COR-L47 (cell line): ENCODE measurements around the gene MTA3.
"Not testable (repeated sequence)": the region's sequence is repeated elsewhere in the genome, so short reads cannot be mapped to it uniquely, and the experiment has no call there.

Experiments
- DNase-seq: peaks from one replicate; lab custom pipeline; 2025; lab: John Stamatoyannopoulos, UW

MTA3 gene

DNA sequence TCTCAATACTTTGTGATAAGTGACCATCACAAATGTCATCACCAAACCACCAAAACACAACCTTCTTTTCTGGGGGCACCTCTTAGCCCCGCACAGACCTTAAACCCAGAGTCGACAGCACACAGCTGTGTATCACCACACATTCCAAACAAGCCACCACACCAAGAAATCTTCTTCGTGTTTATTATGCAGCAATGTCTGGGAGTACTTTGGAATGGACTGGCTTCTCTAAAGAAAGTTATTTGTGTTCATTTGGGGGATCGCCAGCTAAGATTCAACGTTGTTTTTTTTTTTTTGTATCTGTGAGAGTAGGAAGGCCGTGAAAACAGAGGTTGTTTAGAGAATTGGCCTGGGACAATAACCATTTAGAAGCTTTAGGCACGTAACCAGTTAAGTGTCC, 1.1 kb upstream of the MTA3 start:
- no peak for DNase-seq

DNA sequence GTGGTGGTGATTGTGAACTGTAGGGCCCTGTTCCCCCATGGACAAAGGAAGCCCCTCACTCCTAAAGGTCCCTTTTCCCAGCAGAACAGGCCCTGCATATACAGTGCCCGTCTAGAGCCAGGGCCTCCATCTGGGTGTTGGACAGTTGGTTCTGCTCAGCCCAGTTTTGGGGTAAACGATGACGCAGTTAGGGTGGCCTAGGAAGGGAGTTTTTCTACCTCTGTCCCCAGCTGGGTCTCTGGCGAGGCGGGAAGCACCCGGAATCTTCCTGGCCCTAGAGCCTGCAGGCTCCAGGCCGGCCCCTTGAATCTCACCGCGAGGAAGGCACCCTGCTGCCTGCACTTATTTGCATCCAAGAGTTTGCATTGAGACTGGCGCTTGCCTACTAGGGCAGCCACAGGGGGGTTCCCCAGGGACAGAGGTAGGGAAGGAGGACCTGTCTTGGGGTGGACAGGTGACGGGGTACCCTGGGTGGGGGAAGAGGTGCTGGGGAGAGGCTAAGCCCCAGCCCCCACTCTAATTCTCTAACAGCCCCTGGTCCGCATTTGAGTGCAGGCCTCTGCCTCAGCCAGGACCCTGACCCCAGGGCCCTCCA, 529 bp upstream of the MTA3 start:
- no peak for DNase-seq

DNA sequence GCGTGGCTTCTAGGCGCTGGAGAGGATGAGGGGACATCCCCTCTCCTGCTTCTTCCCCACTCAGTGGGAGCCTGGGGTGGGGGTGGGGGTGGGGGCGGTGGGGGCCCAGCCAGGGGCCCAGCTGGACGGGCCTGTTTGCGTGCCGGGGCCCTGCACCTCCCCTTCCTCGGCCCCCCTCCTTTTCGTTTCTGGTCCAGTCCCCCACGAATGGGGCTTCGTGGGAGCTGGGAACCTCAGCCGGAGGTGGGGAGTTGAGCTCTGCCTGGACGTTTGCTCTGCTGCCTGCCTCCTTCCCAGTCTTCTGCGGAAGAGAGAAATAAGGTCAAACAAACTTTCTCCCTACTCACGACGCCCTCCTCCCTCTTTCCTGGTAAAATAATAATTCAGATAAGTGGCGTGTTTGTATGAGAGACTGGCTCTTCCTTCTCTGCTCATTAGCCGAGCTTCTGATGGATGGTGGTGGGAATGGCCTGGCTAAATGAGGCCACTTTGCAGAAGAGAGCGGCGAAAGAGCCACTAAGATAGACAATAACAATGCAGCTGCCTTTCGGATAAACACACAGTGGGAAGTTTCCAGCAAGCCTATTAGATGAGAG, 782 bp downstream of the MTA3 start:
- DNase-seq = no peak

DNA sequence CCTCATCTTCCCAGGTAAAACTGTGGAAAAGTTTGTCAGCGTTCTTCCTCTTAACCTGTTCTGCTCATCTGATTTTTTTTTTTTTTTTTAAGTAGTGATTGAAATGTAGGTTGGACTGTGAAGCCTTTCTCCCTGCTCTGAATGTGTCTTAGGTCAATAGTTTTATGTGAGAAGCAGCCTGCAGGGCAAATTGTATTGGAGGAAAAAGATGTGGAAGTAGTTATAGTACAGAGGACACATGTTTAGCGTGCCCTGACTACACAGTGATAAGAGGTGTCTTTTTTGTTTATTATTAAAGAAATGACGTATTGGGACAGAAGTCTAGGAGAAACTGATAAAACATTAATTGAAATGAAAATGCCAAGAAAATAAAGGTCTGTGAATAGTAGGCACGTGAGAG, 1.5 kb downstream of the MTA3 start:
- no peak for DNase-seq

DNA sequence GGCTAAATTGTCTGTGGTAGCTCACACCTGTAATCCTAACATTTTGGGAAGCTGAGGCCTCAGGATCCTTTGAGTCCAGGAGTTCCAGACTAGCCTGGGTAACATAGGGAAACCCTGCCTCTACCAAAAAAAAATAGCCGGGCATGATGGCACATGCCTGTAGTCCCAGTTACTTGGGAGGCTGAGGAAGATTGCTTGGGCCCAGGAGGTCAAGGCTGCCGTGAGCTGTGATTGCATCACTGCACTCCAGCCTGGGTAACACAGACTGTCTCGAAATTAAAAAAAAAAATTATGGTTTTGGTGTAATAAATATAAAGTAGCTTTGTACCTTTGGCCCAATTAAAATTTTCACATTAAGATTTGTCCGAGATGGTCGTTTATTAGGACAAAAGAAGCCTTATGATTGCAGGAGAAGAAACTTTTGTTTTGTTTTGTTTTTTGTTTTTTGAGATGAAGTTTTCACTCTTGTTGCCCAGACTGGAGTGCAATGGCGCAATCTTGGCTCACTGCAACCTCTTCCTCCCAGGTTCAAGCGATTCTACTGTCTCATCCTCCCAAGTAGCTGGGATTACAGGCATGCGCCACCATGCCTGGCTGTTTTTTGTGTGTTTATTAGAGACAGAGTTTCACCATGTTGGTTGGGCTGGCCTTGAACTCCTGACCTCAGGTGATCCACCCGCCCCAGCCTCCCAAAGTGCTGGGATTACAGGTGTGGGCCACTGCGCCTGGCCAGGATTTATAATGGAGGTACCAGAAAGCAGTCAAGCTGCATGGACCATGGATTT, 4.1 kb downstream of the MTA3 start:
- no peak for DNase-seq

DNA sequence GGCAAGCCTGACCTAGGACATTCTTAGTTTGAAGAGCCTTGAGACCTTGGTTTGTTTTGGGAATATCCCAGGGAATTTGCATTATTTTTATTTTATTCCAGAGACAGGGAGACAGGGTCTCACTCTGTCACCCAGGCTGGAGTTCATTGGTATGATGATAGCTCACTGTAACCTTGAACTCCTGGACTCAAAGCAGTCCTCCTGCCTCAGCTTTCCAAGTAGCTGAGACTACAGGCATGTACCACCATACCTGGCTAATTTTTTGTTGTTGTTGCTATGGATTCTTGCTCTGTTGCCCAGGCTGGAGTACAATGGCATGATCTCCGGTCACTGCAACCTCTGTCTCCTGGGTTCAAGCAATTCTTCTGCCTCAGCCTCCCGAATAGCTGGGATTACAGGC, 4.8 kb downstream of the MTA3 start:
- no peak for DNase-seq

DNA sequence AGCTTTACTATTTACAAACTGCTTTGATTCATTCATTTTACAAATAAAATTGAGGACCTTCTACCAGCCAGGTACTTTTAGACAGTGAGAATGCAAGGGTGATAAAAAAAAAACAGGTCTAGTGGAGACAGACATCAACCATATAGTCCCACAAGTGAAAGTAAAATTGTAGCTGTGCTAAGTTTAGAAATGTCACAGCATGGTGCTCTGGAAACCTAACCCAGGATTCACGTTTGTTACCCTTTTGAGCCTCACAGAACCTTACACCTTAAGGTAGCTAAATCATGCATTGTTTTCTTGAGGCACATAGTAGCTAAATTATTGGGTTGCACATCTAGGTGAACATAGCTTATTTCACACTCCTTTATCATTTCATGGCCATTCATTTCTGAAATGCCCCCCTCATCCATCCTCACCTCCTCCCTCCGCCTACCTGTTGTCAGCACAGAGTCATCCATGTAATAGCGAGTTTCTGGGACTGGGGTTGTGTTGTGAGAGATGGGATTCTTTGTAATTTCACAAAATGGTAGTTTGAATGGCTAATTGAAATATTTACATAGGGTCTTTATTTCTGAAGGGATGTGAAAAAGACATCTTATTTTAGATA, 7.1 kb downstream of the MTA3 start:
- no peak for DNase-seq

DNA sequence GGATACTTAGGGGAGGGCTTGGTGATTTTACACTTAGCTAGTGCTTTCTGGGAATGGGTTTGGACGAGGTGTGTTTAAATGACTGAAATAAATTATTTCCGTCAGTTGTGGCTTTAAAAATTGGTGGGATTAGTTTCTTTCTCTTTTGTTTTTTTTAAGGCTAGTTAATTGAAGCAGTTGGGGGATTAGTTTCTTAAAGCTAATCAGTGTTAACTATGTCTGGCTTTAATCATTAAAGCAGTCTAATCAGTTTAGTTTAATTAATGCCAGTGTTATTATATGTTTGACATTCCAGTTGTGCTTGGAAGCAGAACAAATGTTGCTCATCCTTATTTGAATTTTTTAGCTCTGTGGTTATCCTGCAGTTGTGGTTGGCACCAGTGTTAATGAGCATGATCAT, 10.2 kb downstream of the MTA3 start:
- DNase-seq = no peak

DNA sequence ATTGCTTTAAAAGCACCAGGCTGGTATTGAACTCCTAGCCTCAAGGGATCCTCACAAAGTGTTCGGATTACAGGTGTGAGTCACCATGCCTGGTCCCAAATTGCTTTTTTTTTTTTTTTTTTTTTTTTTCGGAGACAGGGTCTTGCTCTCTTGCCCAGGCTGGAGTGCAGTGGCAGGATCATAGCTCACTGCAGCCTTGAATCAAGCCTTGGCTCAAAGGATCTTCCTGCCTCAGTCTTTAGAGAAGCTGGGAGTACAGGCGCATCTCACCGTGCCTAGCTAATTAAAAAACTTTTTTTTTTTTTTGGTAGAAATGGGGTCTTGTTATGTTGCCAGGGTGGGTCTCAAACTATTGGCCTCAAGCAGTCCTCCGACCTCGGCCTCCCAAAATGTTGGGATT, 12.8 kb downstream of the MTA3 start:
- no peak for DNase-seq

DNA sequence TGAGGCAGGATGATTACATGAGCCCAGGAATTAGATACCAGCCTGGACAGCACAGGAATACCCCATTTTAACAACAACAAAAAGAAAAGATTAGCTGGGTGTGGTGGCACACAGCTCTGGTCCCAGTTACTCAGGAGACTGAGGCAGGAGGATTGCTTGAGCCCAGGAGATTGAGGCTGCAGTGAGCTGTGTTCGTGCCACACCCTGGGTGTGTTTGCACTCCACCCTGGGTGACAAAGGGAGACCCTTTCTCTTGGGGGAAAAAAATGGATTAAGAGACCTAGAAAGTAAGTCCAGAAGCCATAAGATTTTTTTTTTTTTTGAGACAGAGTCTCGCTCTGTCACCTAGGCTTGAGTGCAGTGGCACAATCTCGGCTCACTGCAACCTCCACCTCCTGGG, 16.2 kb downstream of the MTA3 start:
- not testable (repeated sequence) for DNase-seq

DNA sequence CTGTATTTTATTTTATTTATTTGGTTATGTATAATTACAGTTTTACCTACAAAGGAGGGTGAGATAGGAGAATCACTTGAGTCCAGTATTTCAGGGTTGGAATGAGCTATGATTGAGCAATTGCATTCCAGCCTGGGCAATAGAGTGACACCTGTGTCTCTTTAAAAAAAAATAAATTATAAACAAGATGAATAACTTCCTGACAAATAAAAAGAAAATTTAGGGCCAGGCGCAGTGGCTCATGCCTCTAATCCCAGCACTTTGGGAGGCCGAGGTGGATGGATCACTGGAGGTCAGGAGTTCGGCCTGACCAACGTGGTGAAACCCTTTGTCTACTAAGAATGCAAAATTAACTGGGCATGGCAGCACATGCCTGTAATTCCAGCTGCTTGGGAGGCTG, 17.3 kb downstream of the MTA3 start:
- no peak for DNase-seq

DNA sequence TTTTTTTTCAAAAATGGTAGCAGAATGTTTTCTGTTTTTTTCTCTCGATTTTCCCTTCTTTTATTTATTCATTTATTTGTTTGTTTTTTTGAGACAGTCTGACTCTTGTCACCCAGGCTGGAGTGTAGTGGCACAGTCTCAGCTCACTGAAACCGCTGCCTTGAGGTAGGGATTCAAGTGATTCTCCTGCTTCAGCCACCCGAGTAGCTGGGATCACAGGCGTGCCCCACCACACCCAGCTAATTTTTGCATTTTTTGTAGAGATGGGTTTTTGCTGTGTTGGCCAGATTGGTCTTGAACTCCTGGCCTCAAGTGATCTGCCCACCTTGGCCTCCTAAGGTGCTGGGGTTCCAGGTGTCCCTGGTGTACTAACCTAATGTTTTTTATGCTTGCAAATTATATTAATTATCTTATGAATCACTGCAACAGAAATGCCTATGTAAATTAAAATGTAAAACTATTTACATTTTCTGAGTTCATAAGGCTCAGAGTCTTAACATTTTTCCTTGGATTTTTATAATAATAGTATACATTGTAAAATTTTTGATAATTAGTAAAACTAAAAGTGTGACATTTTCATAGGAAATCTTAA, 19.2 kb downstream of the MTA3 start:
- no peak for DNase-seq

DNA sequence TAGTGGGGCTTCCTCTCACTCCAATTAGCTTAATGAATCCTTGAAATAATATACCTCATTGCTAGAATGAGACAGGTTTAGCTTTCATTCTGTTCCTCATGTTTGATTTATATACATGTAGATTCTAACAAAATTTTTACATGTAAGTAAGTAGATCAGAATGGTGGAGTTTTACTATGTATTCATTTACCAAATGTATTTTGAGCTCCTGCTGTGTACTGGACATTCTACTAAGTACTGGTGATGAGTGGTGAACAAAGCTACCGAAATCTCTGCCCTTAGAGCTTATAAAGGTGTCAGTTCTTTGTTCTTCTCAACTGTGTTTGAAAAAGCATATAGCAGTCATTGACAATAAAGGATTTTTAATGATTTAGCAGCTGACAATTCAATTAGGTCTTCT, 19.7 kb downstream of the MTA3 start:
- DNase-seq = no peak

DNA sequence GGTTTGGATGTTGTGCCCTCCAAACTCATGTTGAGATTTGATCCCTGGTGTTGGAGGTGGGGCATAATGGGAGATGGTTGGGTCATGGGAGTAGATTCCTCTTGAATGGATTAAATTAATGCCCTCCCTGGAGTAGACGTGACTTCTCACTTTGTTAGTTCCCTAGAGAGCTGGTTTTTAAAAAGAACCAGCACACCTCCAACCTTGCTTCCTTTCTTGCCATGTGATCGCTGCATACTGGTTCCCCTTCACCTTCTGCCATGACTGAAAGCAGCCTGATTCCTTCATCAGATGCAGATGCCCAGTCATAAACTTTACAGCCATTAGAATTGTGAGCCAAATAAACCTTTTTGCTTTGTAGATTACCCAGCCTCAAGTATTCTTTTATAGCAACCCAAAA, 21.7 kb downstream of the MTA3 start:
- DNase-seq = no peak

DNA sequence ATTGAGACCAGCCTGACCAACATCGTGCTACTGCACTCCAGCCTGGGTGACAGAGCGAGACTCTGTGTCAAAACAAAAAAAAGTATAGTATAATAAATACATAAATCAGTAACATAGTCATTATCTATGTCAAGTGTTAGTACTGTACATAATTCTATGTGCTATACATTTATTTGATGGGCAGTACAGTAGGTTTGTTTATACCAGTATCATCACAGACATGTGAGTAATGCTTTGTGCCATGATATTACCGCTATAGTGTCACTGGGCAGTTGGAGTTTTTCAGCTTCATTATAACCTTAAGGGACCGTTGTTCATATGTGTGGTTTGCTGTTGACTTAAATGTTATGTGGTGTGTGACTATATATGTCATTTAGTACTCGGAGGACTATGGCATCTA, 24.9 kb downstream of the MTA3 start:
- DNase-seq = no peak

DNA sequence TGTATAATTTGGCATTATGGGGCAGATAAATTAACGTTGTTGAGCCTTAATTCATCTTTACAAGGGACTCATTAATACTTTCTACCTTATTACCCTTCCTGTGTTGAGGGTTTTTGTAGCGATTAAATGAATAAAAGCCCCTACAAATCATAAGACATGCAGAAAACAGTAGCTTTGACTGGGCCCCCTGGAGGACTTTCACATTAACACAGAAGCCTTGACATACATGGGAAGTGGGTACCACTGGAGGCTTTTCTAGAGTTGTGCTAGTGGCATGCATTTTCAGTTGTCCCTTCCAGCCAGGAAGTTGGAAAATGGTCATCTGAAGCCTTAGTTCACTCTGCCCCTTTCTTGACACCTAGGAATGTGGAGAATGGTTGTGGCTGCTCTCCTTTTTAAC, 30.2 kb downstream of the MTA3 start:
- no peak for DNase-seq

DNA sequence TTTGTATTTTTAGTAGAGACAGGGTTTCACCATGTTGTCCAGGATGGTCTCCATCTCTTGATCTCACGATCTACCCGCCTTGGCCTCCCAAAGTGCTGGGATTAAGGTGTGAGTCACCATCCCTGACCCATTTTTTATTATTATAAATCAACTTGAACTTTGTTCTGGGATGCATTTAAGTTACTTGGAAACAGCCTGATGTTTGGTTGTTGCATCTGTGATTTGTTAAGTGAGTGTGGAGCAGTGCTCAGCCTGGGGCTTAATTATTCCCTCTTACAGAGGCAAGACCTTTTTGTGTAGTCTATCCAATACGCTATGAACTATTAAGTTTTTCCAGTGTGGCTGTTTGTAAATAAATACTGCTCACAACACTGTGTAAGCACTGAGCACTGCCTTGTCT, 32.6 kb downstream of the MTA3 start:
- DNase-seq = no peak

DNA sequence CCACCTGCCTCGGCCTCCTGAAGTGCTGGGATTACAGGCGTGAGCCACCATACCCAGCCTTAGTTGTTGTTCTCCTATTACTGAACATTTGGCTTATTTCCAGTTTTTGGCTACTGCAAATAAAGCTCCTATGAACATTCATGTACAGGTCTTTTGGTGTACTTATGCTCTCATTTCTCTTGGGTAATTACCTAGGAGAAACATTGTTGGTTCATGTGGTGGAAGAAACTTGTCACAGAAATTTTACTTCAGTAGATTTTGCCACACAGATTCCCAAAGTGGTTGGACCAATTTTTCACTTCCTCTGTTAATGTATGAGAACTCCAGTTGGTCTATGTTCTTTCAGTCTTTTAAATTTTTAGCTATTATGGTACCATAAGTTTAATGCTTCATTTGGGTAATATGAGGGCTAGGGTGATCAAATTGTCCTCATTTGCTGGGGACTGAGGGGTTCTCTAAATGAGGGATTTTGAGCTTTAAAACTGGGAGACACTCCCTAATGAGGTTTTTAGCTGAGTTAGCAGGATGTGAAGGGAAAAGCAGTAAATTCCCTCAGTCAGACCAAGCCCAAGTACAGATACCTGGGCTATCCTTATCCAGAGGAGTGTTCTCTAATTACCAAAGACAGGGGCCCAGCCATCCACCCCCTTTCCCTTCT, 33.9 kb downstream of the MTA3 start:
- peak; percentile 80 for DNase-seq

DNA sequence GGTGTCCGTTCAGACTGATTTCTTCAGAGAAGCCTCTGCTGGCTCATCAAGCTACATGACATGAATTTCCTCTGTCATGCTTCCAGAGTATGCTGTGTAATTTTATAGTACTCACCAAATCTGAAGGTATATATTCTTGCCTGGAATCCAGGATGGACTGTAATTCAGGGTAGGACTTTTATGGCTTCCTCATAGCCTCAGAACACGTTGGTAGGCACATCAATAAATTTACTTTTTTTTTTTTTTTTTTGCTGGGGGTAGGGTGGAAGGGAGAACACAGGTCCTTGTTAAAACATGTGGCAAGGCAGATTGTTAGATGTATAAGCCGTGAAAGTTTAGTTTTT, 34.4 kb downstream of the MTA3 start:
- no peak for DNase-seq

DNA sequence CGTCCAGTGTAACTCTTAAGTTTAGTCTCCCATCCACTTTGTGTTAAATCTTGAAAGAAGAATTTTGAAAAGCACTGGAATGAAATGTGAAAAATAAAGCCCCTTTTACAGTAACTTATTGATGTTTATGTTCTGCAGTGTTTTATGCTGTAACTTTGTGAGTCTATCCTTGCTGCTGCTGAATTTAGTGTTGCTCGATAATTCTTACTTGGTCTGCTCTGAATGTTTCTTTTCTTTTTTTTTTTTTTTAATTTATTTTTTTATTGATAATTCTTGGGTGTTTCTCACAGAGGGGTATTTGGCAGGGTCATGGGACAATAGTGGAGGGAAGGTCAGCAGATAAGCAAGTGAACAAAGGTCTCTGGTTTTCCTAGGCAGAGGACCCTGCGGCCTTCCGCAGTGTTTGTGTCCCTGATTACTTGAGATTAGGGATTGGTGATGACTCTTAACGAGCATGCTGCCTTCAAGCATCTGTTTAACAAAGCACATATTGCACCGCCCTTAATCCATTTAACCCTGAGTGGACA, 36.0 kb downstream of the MTA3 start:
- DNase-seq = not testable (repeated sequence)

DNA sequence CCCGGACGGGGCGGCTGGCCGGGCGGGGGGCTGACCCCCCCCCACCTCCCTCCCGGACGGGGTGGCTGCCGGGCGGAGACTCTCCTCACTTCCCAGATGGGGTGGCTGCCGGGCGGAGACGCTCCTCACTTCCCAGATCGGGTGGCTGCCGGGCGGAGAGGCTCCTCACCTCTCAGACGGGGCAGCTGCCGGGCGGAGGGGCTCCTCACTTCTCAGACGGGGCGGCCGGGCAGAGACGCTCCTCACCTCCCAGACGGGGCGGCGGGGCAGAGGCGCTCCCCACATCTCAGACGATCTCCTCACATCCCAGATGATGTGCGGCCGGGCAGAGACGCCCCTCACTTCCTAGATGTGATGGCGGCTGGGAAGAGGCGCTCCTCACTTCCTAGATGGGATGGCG, 37.7 kb downstream of the MTA3 start:
- DNase-seq = not testable (repeated sequence)

DNA sequence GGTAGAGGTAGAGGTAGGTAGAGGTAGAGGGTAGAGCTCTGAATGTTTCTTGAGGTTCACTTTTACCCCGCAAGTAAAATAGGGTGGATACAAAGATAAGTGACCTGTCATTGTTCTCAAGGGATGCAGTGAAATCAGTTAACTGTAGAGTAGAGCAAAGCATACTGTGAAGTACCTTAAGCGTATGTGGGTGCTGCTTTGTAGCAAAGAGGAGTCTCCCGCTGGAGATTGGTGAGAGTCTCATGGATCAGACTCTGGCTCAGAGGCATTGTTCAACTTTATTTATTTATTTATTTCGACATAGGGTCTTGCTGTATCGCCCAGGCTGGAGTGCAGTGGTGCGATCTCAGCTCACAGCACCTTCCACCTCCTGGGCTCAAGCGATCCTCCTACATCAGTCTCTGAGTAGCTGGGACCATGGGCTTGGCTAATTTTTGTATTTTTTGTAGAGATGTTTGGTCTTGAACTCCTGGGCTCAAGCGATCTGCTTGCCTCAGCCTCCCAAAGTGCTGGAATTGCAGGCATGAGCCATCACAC, 38.7 kb downstream of the MTA3 start:
- no peak for DNase-seq
